NCI-H1694 treated with DMSO at 0.1 percent for 48 hours (cell line): ENCODE results near the gene TEAD4.
A peak's percentile ranks its signal among the peaks of the same experiment; 100 is the strongest.

Source experiments
- DNase-seq: peaks from one replicate; lab custom pipeline; 2025; lab: John Stamatoyannopoulos, UW

Gene TEAD4

GRCh38 chr12:3032770-3033538 is 73.8 kb downstream of the TEAD4 start:
- DNase-seq = no peak

GRCh38 chr12:3033539-3033867 is 74.3 kb downstream of the TEAD4 start:
- DNase-seq = no peak

DNA sequence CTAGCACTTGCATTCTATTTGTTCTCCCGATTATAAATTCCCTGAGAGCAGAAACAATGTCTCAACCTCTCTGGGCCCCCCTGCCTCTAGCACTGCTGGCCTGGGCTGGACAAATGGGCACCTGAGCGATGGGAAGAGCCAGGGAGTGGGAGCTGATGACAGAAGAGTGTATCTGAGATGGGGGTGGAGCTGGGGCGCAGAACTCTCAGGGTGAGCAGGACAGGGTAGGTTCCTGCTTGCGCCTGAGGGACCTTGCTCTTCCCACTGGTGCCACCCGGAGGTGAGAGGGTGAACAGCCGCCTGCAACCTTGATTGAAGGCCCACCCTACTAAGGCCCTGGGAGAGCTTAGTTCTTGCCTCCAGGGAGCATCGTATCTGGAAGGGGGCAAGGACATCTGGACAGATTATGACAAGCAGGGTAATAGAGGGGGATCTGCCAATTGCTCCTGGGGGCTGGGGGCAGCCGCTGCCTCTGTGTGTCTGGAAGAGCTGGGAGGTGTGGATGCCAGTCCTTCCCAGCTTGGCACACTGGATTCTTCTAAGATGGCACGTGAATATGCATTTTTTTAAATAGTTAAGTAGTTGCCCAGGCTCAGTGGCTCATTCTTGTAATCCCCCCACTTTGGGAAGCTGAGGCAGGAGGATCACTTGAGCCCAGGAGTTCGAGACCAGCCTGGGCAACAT is 75.0 kb downstream of the TEAD4 start:
- peak; percentile 75 for DNase-seq

DNA sequence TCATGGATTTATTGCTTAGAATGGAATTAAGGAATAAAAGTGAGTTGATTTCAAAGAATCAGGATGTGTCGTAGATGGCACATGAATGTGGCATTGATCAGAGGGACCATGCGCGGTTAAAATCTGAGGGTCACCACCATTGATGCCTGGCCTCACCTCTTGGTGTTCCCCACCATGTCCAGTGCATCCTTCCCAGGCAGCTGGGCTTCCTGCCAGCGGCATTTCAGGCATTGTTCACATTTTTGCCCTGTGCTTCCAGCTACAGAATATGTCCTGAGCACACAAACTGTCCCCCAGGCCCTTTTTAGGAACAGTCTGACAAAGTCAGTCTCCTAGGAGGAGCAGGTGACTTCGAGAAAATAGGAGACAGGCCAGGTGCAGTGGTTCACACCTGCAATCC is 76.0 kb downstream of the TEAD4 start:
- DNase-seq = no peak

DNA sequence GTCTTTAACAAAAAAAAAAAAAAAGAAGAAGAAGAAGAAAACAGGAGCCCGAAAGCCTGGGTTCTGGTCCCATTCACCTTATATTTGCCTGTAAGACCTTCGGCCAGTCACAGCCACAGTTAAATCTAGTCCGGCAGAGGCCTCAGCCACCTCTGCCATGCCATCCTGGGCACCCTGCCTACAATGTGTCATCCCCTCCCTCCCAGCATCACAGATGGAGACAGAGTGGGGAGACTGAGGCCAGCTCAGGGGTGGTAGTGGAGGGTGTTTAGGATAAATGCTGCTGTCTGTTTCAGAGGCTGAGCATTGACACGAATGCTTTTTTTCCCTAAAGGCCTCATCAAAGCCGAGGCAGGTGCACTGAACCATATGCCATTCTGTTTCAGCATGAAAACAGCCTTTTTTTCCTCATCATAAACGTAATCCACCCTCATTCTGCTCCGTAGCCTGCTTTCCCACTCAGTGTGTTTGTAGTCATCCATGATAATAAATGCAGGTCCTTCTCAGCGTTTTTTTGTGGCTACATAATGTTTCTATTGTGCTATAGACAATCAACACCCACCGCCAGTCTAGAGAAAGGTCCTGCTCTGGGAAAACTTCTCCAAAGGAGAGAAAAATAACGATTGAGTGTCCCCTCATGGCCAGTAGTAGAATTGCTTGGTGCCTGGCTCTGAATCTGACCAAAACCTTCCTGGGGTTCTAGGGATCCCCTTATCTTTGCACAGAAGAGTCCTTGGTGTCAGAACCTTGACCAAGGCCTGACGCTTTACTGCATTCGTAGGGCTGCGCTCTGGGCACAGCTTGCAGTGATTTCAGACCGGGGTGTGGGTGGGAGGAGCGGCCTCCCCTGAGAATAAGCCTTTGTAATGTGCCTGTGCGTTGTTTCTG is 76.9 kb downstream of the TEAD4 start:
- DNase-seq = peak; percentile 85

DNA sequence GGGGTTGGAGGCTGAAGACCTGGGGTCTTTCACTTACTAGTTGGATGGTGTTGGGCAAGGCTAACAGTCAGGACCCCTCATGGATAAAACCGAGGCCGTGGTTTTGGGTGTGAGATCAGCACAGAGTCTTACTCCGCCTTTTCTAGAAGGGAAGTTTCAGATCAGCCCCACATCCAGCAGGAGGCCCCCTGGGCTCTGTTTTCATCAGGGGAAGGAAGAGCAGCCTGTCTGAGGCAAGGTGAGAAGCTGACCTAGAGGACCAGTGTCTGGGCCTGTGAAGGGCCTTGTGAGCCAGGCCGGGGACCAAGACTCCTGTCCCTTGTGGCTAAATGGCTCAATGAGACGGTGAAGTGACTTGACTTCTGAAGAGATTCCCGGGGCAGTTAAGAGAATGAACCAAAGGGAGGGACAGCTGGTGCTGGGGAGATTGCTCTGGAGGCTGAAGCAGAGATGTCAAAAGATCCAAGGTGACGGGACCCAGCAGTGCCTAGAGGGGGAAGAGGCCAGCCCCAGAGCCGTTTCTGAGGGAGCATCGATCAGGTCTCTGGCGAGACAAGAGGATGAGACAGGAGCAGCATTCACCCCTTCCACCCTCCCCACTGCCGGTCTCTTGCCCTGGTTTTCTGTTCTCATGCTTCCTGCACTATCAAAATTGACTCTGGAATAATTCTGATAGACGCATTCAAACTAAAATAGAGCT is 77.9 kb downstream of the TEAD4 start:
- DNase-seq = no peak

DNA sequence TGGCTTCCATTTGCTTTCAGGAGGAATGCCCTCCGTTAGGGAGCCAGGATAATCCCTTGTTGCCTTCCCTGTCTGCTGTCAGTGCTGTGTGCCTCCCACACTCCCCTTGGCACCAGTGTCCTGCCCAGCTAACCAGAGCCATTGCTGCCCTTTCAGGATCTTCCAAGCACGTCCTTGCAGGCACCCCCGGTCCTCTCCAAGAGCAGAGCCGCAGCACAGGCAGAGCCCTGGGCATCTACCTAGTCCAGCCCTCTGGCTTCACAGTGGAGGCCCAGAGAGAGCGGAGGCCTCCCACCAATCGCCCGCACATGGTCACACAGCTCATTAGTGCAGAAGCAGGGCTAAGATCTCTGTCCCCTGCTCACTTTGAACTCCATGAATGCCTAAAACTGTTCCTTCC is 79.0 kb downstream of the TEAD4 start:
- DNase-seq = no peak

DNA sequence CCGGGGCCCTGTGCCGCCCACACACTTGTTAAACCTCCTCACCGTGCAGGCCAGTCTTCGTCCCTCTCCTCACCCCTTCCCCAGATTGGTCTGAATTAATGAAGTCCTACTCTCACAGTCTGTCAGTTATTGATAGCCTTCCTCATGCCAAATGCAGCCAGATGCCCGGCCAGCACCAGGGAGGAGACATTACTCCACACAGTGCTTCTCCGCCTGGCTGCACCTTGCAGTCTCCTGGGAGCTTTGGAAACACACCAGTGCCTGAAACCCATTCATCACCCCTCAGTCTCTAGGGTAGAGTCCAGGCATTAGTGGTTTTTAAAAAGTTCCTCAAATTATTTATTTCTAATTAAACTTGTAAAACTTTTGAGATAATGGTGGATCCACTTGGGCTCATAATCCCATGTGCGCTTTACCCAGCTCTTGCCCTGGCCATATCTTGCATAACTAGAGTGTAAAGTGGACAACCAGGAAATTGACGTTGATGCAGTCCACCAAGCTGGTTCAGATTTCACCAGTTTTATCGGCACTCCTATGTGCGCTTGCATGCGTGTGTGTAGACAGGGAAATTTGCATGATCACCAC is 79.8 kb downstream of the TEAD4 start:
- DNase-seq = no peak

DNA sequence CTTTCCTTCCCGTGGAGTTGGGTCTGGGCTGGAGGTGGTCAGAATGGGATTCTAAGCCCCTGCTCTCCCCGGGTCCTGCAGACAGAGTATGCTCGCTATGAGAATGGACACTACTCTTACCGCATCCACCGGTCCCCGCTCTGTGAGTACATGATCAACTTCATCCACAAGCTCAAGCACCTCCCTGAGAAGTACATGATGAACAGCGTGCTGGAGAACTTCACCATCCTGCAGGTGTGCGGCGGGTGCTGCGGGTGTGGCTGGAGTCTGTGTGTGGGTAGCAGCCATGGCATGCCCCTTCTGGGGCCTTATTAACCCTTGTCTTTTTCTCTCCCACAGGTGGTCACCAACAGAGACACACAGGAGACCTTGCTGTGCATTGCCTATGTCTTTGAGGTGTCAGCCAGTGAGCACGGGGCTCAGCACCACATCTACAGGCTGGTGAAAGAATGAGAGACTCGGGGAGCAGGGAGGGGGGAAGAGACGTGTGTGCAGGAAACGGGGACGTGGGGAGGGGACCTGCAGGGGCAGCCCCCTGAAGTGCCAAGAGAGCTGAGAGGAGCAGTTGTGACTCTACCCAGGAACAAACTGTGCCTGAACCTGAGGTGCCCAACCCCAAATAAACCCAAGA is 80.9 kb downstream of the TEAD4 start:
- no peak for DNase-seq

- DNase-seq = no peak
Observed at GRCh38 chr12:3040663-3041544, 81.7 kb downstream of the TEAD4 start.

- DNase-seq = peak; percentile 92
Observed at GRCh38 chr12:3041558-3042164, 82.5 kb downstream of the TEAD4 start.

GRCh38 chr12:3042394-3042793 is 83.2 kb downstream of the TEAD4 start:
- no peak for DNase-seq

- no peak for DNase-seq
Observed at GRCh38 chr12:3042826-3043225, 83.6 kb downstream of the TEAD4 start.

- no peak for DNase-seq
Observed at GRCh38 chr12:3043406-3043805, 84.2 kb downstream of the TEAD4 start.

- no peak for DNase-seq
Observed at GRCh38 chr12:3044141-3044630, 85.0 kb downstream of the TEAD4 start.

DNA sequence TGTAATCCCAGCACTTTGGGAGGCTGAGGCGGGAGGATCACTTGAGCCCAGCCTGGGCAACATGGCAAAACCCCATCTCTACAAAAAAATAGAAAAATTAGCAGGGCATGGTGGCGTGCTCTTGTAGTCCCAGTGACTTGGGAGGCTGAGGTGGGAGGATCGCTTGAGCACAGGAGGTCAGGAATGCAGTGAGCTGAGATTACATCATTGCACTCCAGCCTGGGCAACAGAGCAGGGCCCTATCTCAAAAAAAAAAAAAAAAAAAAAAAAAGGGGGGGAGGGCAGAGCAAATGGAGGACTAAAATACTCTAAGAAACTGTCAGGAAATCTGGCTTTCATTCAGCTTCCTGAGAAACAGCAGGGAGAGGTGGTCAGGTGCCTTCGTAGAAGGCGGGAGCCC is 86.3 kb downstream of the TEAD4 start:
- no peak for DNase-seq

DNA sequence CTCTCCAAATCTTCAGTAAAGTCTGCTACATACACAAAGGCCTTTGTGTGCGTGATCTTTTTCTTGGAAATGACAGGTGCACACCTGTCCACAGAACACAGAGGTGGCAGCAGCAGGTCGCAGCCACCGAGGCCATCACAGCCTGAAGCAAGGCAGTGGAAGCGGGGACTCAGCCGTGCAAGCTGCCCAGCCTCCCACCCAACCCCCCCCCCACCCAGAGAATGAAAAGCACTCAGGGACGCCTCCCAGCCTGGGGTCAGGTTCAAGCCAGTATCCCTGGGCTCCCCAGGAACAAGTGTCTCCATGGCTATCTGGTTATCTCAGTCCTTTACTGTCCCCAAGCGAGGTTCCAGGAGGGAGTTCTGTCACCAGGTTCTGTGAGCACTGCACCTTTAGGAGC is 86.8 kb downstream of the TEAD4 start:
- no peak for DNase-seq

DNA sequence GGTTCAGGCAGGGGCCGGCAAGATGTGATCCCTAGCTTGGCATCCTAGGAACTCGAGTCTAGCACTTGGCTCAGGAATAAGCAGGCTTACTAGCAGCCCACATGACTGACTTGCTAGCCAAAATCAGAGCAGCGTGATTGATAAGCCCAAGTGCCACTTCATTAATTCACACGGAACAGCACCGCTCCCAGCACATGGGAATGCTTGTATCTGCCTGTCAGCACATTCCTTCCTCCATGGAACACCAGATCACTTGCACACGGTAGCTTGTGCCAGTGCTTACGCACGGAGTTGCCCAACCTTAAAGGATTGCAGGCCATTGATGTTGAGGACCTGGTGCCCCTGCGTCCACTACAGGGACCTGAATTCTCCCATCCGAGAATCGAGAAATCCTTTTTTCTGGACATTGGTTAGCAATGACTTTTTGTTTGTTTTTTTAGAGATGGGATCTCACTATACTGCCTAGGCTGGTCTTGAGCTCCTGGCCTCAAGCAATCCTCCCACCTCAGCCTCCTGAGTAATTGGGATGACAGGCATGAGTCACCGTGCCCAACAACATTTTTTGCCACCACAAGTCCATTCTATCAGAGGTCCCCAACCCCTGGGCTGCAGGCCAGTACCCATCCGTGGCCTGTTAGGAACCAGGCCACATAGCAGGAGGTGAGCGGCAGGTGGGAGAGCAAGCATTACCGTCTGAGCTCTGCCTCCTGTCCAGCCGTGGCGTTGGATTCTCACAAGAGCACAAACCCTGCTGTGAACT is 87.4 kb downstream of the TEAD4 start:
- no peak for DNase-seq

GRCh38 chr12:3047961-3048360 is 88.8 kb downstream of the TEAD4 start:
- no peak for DNase-seq
